GM12875 (cell line): ENCODE results near the gene RIMBP3C.
"Not testable (repeated sequence)": the region's sequence is repeated elsewhere in the genome, so short reads cannot be mapped to it uniquely, and the experiment has no call there.

Experiments
- H3K4me3 ChIP-seq: one replicate; pipeline ENCODE4 v1.5.1; 2011; ENCODE audit warnings: low read depth, low read length, control low read depth
- CTCF ChIP-seq: IDR thresholded peaks from 2 replicates; pipeline ENCODE4 v1.5.1; 2011; ENCODE audit warnings: low read depth, mild to moderate bottlenecking, control low read depth, inconsistent platforms, low read length, moderate library complexity, borderline replicate concordance; ENCODE audit not compliant: insufficient read depth

The RIMBP3C gene

GRCh38 chr22:21568347-21569075, 17.2 kb upstream of the RIMBP3C start:
- no peak for TF ChIP-seq CTCF

DNA sequence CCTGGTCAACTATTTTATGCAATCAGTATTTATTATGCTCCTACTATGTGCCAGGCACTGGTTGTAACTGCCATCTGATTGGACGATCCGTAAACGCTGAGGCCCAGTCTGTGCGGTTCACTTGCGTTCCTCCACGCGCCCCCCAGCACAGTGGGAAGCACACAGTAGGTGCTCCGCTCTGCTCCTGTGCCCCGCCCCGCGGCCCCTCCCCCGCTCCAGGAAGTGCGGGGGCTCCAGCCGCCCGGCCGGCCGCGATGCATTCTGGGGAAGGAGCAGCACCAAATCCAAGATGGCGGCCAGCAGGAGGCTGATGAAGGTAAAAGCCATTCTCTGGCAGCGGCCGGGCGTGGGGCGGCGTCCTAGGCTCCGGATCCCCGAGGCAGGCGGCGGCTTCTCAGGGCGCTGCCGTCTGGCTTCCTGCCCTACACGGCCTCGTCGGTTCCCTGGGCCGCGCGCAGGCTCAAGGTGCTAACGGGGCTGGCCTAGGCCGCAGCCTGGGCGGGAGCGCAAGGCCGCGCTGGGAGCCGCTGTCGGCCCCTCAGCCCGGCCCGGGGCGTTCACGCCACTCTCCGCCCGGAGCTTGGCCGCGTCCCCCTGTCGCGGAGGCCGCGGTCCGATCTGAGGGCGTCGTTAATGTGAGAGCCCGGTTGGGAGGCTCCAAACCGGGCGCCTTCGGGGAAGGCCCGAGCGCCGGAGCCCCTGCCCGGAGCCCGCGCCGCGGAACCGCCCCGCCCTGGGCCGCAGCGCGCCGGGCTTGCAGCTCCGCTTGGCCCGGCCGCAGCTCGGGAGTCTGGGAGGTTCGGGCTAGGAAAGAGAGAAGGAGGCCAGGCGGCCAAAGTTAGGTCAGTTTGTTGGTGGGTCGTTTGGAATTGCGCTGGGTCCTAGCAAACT, 16.4 kb upstream of the RIMBP3C start, which contains the start of gene UBE2L3:
Gene UBE2L3, plus strand, starts transcription at position 259 of the 891 bp plus-strand sequence. Its CDS starts 31 bp downstream, at position 290.
- TF ChIP-seq CTCF = no peak
- peak within 1 kb of the TSS; percentile 98 for H3K4me3 ChIP-seq

More at GRCh38 chr22:21568347-21569075, 17.2 kb upstream of the RIMBP3C start:
- H3K4me3 ChIP-seq = peak overlapping the region; percentile 98

DNA sequence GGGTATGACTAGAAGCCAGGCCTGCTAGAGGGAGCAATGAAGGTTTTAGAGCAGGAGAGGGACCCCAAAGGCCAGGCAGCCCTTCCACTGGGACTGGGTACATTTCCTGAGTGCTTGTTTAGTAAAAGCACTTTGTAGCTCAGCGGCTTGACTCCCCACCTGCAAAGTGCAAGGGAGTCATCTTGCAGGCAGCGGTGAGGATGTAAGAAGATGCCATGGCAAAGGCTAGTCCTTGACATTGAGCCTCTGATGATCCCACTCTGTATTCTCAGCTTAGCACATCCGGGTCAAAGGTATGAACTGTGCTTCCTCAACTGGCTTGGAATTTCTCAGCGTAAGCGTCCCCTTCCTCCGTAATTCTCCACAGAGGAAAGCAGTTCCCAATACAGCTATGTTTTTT, 13.2 kb upstream of the RIMBP3C start:
- TF ChIP-seq CTCF = no peak
- H3K4me3 ChIP-seq = no peak overlapping the region

GRCh38 chr22:21563912-21564311, 12.7 kb upstream of the RIMBP3C start:
- H3K4me3 ChIP-seq = no peak overlapping the region
- TF ChIP-seq CTCF = no peak

DNA sequence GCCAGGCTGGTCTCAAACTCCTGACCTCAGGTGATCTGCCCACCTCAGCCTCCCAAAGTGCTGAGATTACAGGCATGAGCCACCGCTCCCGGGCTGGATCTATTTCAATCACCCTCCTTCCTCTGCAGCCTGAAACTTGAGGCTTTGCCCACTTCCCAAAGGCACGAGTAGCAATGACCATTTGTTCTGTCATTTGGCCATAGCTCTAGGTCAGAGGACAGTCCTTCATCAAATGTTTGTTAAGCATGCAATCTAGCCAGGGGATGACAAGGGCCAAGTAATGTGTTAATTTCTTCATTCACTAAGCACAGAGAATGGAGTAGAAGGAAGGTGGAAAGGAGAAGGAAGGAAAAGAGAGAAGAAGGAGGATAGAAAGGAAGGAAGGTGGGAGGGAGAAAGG, 9.4 kb upstream of the RIMBP3C start:
- H3K4me3 ChIP-seq = not testable (repeated sequence)

DNA sequence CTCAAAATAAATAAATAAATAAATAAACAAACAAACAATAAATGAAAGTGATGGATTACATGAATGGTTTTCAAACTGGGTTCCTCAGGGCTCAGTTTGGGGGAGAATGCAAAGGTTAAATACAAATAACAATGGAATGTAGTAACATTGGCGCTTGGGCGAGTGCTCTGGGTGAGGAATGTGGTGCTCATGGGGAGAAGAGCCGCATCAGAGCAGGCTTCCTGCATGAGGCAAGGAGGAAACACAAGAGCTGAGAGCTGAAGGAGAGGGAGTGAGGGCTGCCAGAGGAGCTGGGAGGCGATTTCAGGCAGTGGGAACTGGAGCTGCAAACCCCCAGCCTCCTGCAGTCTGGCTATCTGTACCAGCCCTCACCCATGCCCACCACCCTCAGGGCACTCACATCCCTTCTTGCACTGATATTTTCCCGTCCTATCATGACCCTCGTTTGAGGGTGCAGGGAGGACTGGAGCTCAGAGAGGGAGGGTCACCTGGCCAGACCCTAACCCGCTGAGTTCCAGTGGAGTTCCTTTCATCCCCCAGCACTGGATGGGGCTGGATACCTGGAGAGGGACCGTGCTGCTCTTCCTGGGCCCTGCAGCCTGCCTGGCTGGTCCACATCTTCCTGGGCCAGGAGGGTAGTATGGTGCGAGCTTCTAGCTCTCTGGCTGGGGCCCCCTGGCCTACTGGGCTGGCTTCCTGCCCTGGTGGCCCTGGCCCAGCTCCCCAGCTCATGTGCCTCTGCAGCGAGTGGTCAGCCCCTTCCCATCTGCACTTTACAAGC, 8.3 kb upstream of the RIMBP3C start:
- H3K4me3 ChIP-seq = not testable (repeated sequence)

GRCh38 chr22:21550678-21551047, 598 bp downstream of the RIMBP3C start:
- not testable (repeated sequence) for H3K4me3 ChIP-seq

GRCh38 chr22:21550008-21550677, 1.1 kb downstream of the RIMBP3C start:
- H3K4me3 ChIP-seq = not testable (repeated sequence)

GRCh38 chr22:21549558-21549957, 1.7 kb downstream of the RIMBP3C start:
- not testable (repeated sequence) for H3K4me3 ChIP-seq

DNA sequence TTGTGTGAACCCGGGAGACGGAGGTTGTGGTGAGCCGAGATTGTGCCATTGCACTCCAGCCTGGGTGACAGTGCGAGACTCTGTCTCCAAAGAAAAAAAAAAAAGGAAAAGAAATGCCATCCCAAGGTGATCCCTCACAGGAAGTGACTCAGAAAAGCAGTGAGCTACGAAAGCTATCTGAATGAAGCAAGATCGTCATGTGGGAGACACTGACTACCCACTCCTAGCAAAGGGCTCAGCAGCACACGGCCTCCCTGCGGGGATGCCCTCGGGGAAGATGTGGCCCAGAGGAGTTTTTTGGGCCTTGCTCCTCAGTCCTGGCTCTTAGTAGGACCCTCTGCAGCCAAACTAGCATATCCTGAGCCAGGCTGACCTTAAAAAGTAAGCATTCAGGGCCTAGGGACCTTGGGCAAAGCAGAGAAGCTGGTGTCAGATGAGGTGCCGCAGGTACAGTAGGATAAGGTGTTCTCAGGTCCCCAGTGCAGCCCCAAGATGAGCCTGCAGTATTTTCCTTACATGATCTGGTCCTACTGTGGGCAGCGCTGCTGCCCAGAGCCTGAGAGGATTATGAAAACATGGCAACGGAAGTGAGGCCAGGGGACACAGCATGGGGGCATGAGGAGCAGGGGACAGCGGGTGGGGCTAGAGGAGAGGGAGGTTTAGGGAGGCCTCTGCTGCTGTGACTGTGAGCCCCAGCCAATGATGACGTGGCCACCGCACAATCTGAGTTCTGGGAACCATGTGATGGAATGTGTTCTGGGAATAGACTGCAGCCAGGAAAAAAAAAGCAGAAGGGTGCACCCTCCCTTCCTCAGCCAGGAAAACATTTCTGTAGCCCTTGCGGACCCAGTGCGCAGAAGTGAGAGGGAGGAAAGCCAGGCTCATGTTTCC, 6.6 kb downstream of the RIMBP3C start:
- not testable (repeated sequence) for H3K4me3 ChIP-seq

- H3K4me3 ChIP-seq = not testable (repeated sequence)
These were observed 11.4 kb downstream of the RIMBP3C start for GRCh38 chr22:21539862-21540261.

GRCh38 chr22:21532863-21533648, 18.2 kb downstream of the RIMBP3C start:
- not testable (repeated sequence) for H3K4me3 ChIP-seq
